ENCODE data around the gene BMP6.

BMP6 gene

GRCh38 chr6:7692453-7692784 lies 33.5 kb upstream of the BMP6 start:
- no peak overlapping the region for H3K27ac ChIP-seq (ENCODE audit: low read length)
- H3K4me1 ChIP-seq (ENCODE audit: control insufficient read depth, insufficient read depth, low read length), result no peaks in the 10 kb centered on the region
- WGBS (ENCODE audit: insufficient coverage, insufficient read length), result no CpG with 5 or more reads among the region's 3 CpGs
- DNase-seq (ENCODE audit: low read depth, low spot score), result no peak
- no peak overlapping the region for H3K4me3 ChIP-seq (ENCODE audit: low read length)
- no peaks in the 10 kb centered on the region for H3K9me3 ChIP-seq (ENCODE audit: control insufficient read depth, insufficient read depth, low read length)
- H3K36me3 ChIP-seq (ENCODE audit: control insufficient read depth, insufficient read depth, low read length), result no peaks in the 10 kb centered on the region
- H3K27me3 ChIP-seq (ENCODE audit: control insufficient read depth, insufficient read depth, low read length), result no peaks in the 10 kb centered on the region

GRCh38 chr6:7693827-7694226 lies 32.1 kb upstream of the BMP6 start:
- Histone ChIP-seq H3K4me1 (ENCODE audit: control insufficient read depth, insufficient read depth, low read length) (no peaks in the 10 kb centered on the region), H3K9me3 (ENCODE audit: control insufficient read depth, insufficient read depth, low read length) (no peaks in the 10 kb centered on the region), H3K27ac (ENCODE audit: low read length) (no peak overlapping the region), H3K27me3 (ENCODE audit: control insufficient read depth, insufficient read depth, low read length) (no peaks in the 10 kb centered on the region), H3K4me3 (ENCODE audit: low read length) (no peak overlapping the region), H3K36me3 (ENCODE audit: control insufficient read depth, insufficient read depth, low read length) (no peaks in the 10 kb centered on the region)
- no peak for DNase-seq (ENCODE audit: low read depth, low spot score)
- no CpG with 5 or more reads among the region's 10 CpGs for WGBS (ENCODE audit: insufficient coverage, insufficient read length)

- WGBS (ENCODE audit: insufficient coverage, insufficient read length), result no CpG with 5 or more reads among the region's 8 CpGs
- Histone ChIP-seq H3K36me3 (ENCODE audit: control insufficient read depth, insufficient read depth, low read length) (no peaks in the 10 kb centered on the region), H3K4me1 (ENCODE audit: control insufficient read depth, insufficient read depth, low read length) (no peaks in the 10 kb centered on the region), H3K9me3 (ENCODE audit: control insufficient read depth, insufficient read depth, low read length) (no peaks in the 10 kb centered on the region), H3K27me3 (ENCODE audit: control insufficient read depth, insufficient read depth, low read length) (no peaks in the 10 kb centered on the region), H3K4me3 (ENCODE audit: low read length) (no peak overlapping the region), H3K27ac (ENCODE audit: low read length) (no peak overlapping the region)
- DNase-seq (ENCODE audit: low read depth, low spot score), result no peak
These were observed 29.8 kb upstream of the BMP6 start for GRCh38 chr6:7696061-7696460.

GRCh38 chr6:7697432-7697819 lies 28.5 kb upstream of the BMP6 start:
- Histone ChIP-seq H3K27ac (ENCODE audit: low read length) (no peak overlapping the region), H3K27me3 (ENCODE audit: control insufficient read depth, insufficient read depth, low read length) (no peaks in the 10 kb centered on the region), H3K4me1 (ENCODE audit: control insufficient read depth, insufficient read depth, low read length) (no peaks in the 10 kb centered on the region), H3K9me3 (ENCODE audit: control insufficient read depth, insufficient read depth, low read length) (no peaks in the 10 kb centered on the region), H3K4me3 (ENCODE audit: low read length) (no peak overlapping the region), H3K36me3 (ENCODE audit: control insufficient read depth, insufficient read depth, low read length) (no peaks in the 10 kb centered on the region)
- DNase-seq (ENCODE audit: low read depth, low spot score), result no peak
- no CpG with 5 or more reads among the region's 4 CpGs for WGBS (ENCODE audit: insufficient coverage, insufficient read length)

- no CpG with 5 or more reads among the region's 12 CpGs for WGBS (ENCODE audit: insufficient coverage, insufficient read length)
- no peak overlapping the region for H3K27ac ChIP-seq (ENCODE audit: low read length)
These were observed 27.9 kb upstream of the BMP6 start for GRCh38 chr6:7697820-7698623.

GRCh38 chr6:7701212-7701834 lies 24.6 kb upstream of the BMP6 start:
- H3K4me3 ChIP-seq (ENCODE audit: low read length), result no peak overlapping the region

More at GRCh38 chr6:7697820-7698623, 27.9 kb upstream of the BMP6 start:
- Histone ChIP-seq H3K36me3 (ENCODE audit: control insufficient read depth, insufficient read depth, low read length) (no peaks in the 10 kb centered on the region), H3K9me3 (ENCODE audit: control insufficient read depth, insufficient read depth, low read length) (no peaks in the 10 kb centered on the region), H3K4me1 (ENCODE audit: control insufficient read depth, insufficient read depth, low read length) (no peaks in the 10 kb centered on the region), H3K4me3 (ENCODE audit: low read length) (no peak overlapping the region), H3K27me3 (ENCODE audit: control insufficient read depth, insufficient read depth, low read length) (no peaks in the 10 kb centered on the region)
- no peak for DNase-seq (ENCODE audit: low read depth, low spot score)

GRCh38 chr6:7703148-7703680 lies 22.7 kb upstream of the BMP6 start:
- Histone ChIP-seq H3K9me3 (ENCODE audit: control insufficient read depth, insufficient read depth, low read length) (no peaks in the 10 kb centered on the region), H3K36me3 (ENCODE audit: control insufficient read depth, insufficient read depth, low read length) (no peaks in the 10 kb centered on the region), H3K27me3 (ENCODE audit: control insufficient read depth, insufficient read depth, low read length) (no peaks in the 10 kb centered on the region), H3K4me1 (ENCODE audit: control insufficient read depth, insufficient read depth, low read length) (no peaks in the 10 kb centered on the region), H3K27ac (ENCODE audit: low read length) (no peak overlapping the region), H3K4me3 (ENCODE audit: low read length) (no peak overlapping the region)
- DNase-seq (ENCODE audit: low read depth, low spot score), result no peak
- no CpG with 5 or more reads among the region's 3 CpGs for WGBS (ENCODE audit: insufficient coverage, insufficient read length)

More at GRCh38 chr6:7701212-7701834, 24.6 kb upstream of the BMP6 start:
- Histone ChIP-seq H3K4me1 (ENCODE audit: control insufficient read depth, insufficient read depth, low read length) (no peaks in the 10 kb centered on the region), H3K9me3 (ENCODE audit: control insufficient read depth, insufficient read depth, low read length) (no peaks in the 10 kb centered on the region), H3K36me3 (ENCODE audit: control insufficient read depth, insufficient read depth, low read length) (no peaks in the 10 kb centered on the region), H3K27ac (ENCODE audit: low read length) (no peak overlapping the region), H3K27me3 (ENCODE audit: control insufficient read depth, insufficient read depth, low read length) (no peaks in the 10 kb centered on the region)
- WGBS (ENCODE audit: insufficient coverage, insufficient read length), result 100% methylated on average over 2 of the region's 5 CpGs
- DNase-seq (ENCODE audit: low read depth, low spot score), result no peak

GRCh38 chr6:7705483-7705882 lies 20.4 kb upstream of the BMP6 start:
- no peak for DNase-seq (ENCODE audit: low read depth, low spot score)
- Histone ChIP-seq H3K9me3 (ENCODE audit: control insufficient read depth, insufficient read depth, low read length) (no peaks in the 10 kb centered on the region), H3K27ac (ENCODE audit: low read length) (no peak overlapping the region), H3K4me1 (ENCODE audit: control insufficient read depth, insufficient read depth, low read length) (no peaks in the 10 kb centered on the region), H3K36me3 (ENCODE audit: control insufficient read depth, insufficient read depth, low read length) (no peaks in the 10 kb centered on the region), H3K4me3 (ENCODE audit: low read length) (no peak overlapping the region), H3K27me3 (ENCODE audit: control insufficient read depth, insufficient read depth, low read length) (no peaks in the 10 kb centered on the region)
- no CpG with 5 or more reads among the region's 4 CpGs for WGBS (ENCODE audit: insufficient coverage, insufficient read length)

GRCh38 chr6:7706269-7706668 lies 19.6 kb upstream of the BMP6 start:
- no CpG with 5 or more reads among the region's 4 CpGs for WGBS (ENCODE audit: insufficient coverage, insufficient read length)
- Histone ChIP-seq H3K9me3 (ENCODE audit: control insufficient read depth, insufficient read depth, low read length) (no peaks in the 10 kb centered on the region), H3K27me3 (ENCODE audit: control insufficient read depth, insufficient read depth, low read length) (no peaks in the 10 kb centered on the region), H3K4me3 (ENCODE audit: low read length) (no peak overlapping the region), H3K4me1 (ENCODE audit: control insufficient read depth, insufficient read depth, low read length) (no peaks in the 10 kb centered on the region), H3K27ac (ENCODE audit: low read length) (no peak overlapping the region), H3K36me3 (ENCODE audit: control insufficient read depth, insufficient read depth, low read length) (no peaks in the 10 kb centered on the region)
- no peak for DNase-seq (ENCODE audit: low read depth, low spot score)

- H3K9me3 ChIP-seq (ENCODE audit: control insufficient read depth, insufficient read depth, low read length), result no peaks in the 10 kb centered on the region
- H3K36me3 ChIP-seq (ENCODE audit: control insufficient read depth, insufficient read depth, low read length), result no peaks in the 10 kb centered on the region
- no peaks in the 10 kb centered on the region for H3K27me3 ChIP-seq (ENCODE audit: control insufficient read depth, insufficient read depth, low read length)
- WGBS (ENCODE audit: insufficient coverage, insufficient read length), result no CpG with 5 or more reads among the region's 4 CpGs
- H3K4me3 ChIP-seq (ENCODE audit: low read length), result no peak overlapping the region
- H3K4me1 ChIP-seq (ENCODE audit: control insufficient read depth, insufficient read depth, low read length), result no peaks in the 10 kb centered on the region
- H3K27ac ChIP-seq (ENCODE audit: low read length), result no peak overlapping the region
- no peak for DNase-seq (ENCODE audit: low read depth, low spot score)
These were observed 18.1 kb upstream of the BMP6 start for GRCh38 chr6:7707787-7708186.
